ENCODE measurements around the gene FRG2C.
A peak's percentile ranks its signal among the peaks of the same experiment; 100 is the strongest.
"Not testable (repeated sequence)": the region's sequence is repeated elsewhere in the genome, so short reads cannot be mapped to it uniquely, and the experiment has no call there.

Gene FRG2C

DNA sequence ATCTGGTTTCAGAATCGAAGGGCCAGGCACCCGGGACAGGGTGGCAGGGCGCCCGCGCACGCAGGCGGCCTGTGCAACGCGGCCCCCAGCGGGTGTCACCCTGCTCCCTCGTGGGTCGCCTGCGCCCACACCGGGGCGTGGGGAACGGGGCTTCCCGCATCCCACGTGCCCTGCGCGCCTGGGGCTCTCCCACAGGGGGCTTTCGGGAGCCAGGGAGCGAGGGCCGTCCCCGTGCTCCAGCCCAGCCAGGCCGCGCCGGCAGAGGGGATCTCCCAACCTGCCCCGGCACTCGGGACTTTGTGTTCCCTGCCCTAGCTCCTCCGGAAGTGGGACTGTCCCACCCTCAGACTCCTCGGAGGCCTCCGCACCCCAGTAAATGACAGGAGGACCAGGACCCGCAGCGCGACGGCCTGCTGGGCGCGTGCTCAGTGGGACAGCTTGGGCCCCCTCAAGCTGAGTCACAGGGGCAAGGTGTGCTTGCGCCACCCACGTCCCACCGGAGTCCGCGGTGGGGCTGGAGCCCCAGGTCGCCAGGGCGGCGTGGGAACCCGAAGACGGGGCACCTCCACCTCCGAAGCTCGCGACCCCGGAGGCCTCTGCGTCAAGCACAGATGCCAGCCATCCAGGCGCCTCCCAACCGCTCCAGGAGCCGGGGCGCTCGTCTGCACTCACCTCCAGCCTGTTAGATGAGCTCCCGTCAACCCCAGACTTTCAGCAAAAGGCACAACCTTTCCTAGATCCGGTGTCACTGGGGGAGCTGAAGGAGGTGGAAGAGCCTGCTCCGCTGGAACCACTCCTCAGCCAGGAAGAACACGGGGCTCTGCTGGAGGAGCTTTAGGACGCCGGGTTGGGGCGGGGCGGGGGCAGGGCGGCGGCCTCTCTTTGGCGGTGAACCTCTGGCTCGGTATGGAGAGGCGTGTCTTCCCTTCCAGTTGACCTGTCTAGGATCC lies 5.5 kb downstream of the FRG2C start:
- not testable (repeated sequence) for DNase-seq (ENCODE audit: low read depth)

DNA sequence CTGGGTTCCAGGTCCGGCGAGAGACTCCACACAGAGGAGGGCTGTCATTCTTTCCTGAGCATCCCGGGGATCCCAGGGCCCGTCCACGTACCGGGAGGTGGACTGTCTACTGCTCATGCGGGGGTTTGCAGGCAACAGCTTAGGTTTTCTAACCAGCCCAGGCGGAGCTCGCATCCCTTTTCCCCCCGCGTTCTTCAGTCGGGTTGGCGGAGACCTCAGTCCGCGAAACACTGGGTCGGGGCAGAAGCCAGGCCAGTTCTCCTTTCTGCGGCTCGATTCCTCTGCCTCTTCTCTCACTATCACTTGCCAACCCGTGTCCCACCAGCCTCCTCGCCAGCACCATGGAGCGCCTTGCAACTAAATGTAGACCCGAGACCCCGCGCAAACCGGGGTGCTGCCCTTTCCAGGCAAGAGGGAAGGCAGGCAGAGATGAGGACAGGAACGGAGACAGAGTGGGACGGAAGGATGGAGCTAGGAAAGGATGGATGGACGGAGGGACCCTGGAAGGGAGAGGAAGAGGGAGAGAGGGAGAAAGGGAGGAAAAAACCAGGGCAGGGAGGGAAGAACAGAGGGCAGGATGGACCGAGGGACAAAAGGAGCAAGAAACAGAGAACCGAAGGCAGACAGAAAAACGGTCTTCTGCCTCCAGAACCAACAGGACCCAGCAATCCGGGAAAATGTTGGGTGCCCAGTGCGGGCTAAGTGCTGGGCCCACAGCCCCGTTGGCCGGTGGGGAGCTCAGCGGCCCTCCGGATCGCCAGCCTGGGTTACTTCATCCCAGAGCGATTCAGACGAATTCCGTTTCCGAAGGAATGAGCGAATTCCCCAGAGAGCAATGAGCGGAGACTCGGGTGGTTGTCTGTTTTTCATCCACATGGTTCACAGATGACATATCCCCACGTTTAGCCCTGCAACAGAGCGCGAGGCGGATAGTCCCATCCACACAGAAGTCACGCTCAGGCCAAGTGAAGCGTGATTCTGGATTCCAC lies 6.5 kb downstream of the FRG2C start:
- DNase-seq (ENCODE audit: low read depth): not testable (repeated sequence)

DNA sequence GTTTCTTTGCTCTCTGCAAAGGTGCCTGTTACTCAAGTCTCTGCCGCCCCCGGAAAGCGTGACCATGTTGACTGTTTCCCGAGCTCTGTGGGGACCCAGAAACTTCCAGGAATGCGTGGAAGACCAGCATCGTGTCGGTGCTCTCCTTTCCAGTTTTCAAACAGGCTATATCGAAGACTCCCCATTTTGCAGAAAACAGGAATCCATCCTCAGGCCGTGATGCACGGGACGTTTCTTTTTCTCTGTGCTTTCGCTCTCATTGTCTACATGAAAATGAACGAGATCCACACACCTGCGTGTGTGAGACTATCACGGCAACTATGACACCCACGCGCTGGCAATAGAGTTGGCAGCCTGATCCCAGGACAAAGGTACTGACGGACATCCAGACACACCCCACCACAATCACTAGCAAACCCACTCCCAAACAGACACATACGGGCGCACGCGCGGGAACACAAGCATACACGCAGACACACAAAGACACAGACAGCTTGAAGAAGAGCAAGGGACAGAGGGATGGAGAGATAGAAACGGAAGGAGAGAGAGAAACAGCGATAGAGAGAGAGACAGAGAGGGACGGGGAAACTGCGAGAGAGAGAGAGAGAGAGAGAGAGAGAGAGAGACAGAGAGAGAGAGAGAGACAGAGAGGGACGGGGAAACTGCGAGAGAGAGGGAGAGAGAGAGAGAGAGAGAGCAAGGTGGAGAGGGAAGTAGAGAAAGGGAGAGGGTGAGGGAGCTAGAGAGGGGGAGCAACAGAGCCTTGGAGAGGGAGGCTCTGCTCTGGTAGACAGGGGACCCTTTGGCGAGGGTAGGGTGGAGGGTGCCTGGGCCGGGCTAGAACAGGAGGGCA lies 7.4 kb downstream of the FRG2C start:
- not testable (repeated sequence) for DNase-seq (ENCODE audit: low read depth)

DNA sequence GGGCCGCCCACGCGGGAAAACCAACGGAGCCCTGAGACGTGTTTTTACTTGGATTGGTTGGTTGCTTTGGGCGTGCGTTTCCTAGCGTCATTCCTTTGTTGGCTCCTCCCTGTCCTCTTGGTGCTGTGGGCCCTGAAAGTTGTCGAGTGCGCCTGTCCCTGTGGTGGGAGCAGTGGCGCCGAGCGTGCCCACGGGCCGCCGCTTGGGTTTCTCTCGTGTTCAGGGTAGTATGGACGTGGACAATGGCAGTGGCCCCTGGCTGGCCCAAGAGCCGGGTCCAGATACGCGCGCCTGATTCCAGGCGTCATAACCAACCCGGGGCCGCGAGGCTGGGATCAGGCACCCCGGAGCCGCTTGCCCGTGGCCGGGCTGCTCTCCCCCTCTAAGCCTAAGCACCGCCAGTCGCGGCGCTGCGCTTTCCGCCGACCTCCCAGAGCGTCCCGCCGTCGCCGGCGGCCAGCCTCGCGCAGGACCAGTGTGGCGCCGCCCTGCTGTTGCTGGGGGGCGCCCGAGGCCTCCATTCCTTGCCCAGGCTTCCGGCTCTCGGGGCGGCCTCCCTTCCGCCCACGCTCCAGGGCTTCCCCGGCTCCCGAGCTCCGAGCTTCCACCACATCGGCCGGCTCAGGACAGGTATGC lies 8.1 kb downstream of the FRG2C start:
- DNase-seq (ENCODE audit: low read depth): peak; percentile 40

DNA sequence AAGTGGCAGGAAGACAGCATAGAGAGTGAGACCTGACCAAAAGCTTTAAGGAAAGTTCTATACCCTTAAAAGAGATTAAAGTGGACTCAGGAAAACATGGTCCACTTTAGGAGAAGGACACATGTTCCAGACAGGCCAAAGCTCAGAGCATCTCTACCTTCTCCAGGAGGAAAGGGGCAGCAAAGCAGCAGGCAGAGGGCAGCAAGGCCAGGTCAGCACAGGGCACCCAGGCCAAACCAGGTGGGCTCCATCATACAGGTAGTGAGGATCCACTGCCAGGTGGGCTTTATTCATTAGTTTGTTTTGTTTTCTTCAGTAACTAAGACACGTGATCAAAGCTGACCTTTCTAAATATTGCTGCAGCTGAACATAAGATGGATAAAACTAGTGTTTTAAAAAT lies 19.8 kb downstream of the FRG2C start:
- not testable (repeated sequence) for DNase-seq (ENCODE audit: low read depth)

DNA sequence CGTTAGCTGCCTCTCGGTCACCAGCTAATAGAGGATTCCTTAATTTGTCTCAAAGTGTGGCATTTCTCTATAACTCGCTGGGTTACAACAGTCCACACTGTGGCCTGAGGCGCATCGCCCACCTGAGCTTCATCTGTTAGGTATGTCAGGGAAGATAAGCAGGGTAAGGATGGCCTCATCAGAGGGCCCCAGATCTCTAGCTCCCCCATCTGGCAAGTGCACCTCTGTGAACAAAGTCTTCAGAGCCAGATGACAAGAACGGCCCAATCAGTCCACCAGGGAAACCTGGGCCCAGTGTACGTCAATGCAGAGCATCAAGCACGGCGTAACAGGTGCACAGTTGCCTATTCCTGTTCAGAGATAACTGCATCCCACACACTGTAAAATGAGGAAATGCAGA lies 23.2 kb downstream of the FRG2C start:
- no peak for DNase-seq (ENCODE audit: low read depth)

- DNase-seq (ENCODE audit: low read depth): no peak
Observed at GRCh38 chr3:75692061-75692460, 27.9 kb downstream of the FRG2C start.
